A549 (cell line): ENCODE results near the gene BICC1. TPM values are rescaled to one million over a fixed set of nuclear protein-coding genes. Genes with fewer than 3 reads are reported as not detected.

Experiments
- ATAC-seq, 2 experiments: fragments of 200-7000 bp in 1 of 2; fragments of >200 bp in 1 of 2; cut with Nextera tagmentation in 1 of 2; cut with Tn5 transposase in 1 of 2; 3 replicates each; pipeline versions ENCODE4 v1.8.0 to v1.9.1; 2018 to 2020; ENCODE audit warnings: mild to moderate bottlenecking in 1 of 2, moderate library complexity in 1 of 2
- CTCF ChIA-PET: fragments of 300-600 bp; sonication (Branson Sonifier 250); formaldehyde crosslinking; extraction: SDS; loops from one replicate; lab custom pipeline; 2021; ENCODE audit warnings: antibody characterized with exemption, inconsistent platforms; lab: Yijun Ruan, JAX
- POLR2A ChIA-PET: fragments of 350-600 bp; formaldehyde crosslinking; extraction: SDS; loops from one replicate; lab custom pipeline; 2021; ENCODE audit warnings: antibody characterized with exemption, inconsistent platforms; lab: Yijun Ruan, JAX
- DNase-seq, 2 experiments: peaks; one replicate each; pipeline versions ENCODE4 v3.0.0 to v3.0.0-alpha.2; 2011 to 2016; ENCODE audit warnings: low read depth in 1 of 2, low spot score in 1 of 2
- FAIRE-seq: peaks from 2 replicates; lab custom pipeline; 2011; peaks lifted over from hg19 to GRCh38; lab: Jason Lieb, UNC
- H3K27ac ChIP-seq, 2 experiments: fragments of >200 bp; sonication (Bioruptor Twin); formaldehyde crosslinking; 3 replicates each; pipeline ENCODE4 v1.5.1; 2016 to 2017
- H3K4me1 ChIP-seq: fragments of >200 bp; sonication (Bioruptor Twin); formaldehyde crosslinking; 3 replicates; pipeline ENCODE4 v1.6.1; 2016
- H3K4me2 ChIP-seq: fragments of >200 bp; sonication (Bioruptor Twin); formaldehyde crosslinking; 3 replicates; pipeline ENCODE4 v1.6.1; 2016
- H3K4me3 ChIP-seq: fragments of >200 bp; sonication (Bioruptor Twin); formaldehyde crosslinking; 3 replicates; pipeline ENCODE4 v1.5.1; 2016
- H3K9me3 ChIP-seq: fragments of >200 bp; sonication (Bioruptor Twin); formaldehyde crosslinking; 3 replicates; pipeline ENCODE4 v1.6.1; 2016
- BCL3 ChIP-seq: fragments of >200 bp; sonication (Bioruptor Twin); formaldehyde crosslinking; IDR thresholded peaks from 3 replicates; pipeline ENCODE4 v1.6.1; 2016
- CEBPB ChIP-seq, 2 experiments: fragments of >200 bp in 1 of 2; sonication (Bioruptor Twin) in 1 of 2; formaldehyde crosslinking in 1 of 2; IDR thresholded peaks; 2 replicates each; pipeline ENCODE4 v1.6.1; 2012 to 2016
- CHD4 ChIP-seq: fragments of 200-600 bp; sonication (generic); IDR thresholded peaks from 2 replicates; pipeline ENCODE4 v1.6.1; 2016; ENCODE audit warnings: antibody characterized with exemption, mild to moderate bottlenecking, borderline replicate concordance
- EHF ChIP-seq: fragments of 250-450 bp; sonication (Bioruptor Pico); IDR thresholded peaks from 2 replicates; pipeline ENCODE4 v1.5.0; 2020; ENCODE audit warnings: mild to moderate bottlenecking
- EP300 ChIP-seq, 2 experiments: fragments of >200 bp; sonication (Bioruptor Twin); formaldehyde crosslinking; IDR thresholded peaks; 2 replicates in 1 of 2; 3 replicates in 1 of 2; pipeline ENCODE4 v1.6.1; 2016 to 2017
- FOSB ChIP-seq: fragments of 250-450 bp; sonication (Bioruptor Pico); IDR thresholded peaks from 2 replicates; pipeline ENCODE4 v1.5.0; 2020; ENCODE audit warnings: mild to moderate bottlenecking, moderate library complexity
- FOSL2 ChIP-seq, 2 experiments: fragments of 450-650 bp in 1 of 2; fragments of >200 bp in 1 of 2; sonication (Bioruptor Twin) in 1 of 2; formaldehyde crosslinking; IDR thresholded peaks; 2 replicates each; pipeline versions ENCODE4 v1.5.0 to v1.6.1; 2016 to 2020; ENCODE audit warnings: mild to moderate bottlenecking in 1 of 2, moderate library complexity in 1 of 2
- GATA3 ChIP-seq: IDR thresholded peaks from 2 replicates; pipeline ENCODE4 v1.6.1; 2012; ENCODE audit warnings: borderline replicate concordance
- HOXA7 ChIP-seq: fragments of 250-450 bp; sonication (Bioruptor Pico); IDR thresholded peaks from 2 replicates; pipeline ENCODE4 v1.5.0; 2020; ENCODE audit warnings: mild to moderate bottlenecking, moderate library complexity
- HOXB5 ChIP-seq: fragments of 250-450 bp; sonication (Bioruptor Pico); IDR thresholded peaks from 2 replicates; pipeline ENCODE4 v1.5.0; 2020; ENCODE audit warnings: mild to moderate bottlenecking, moderate library complexity
- JUN ChIP-seq, 2 experiments: fragments of >200 bp; sonication (Bioruptor Twin); formaldehyde crosslinking; IDR thresholded peaks; 2 replicates in 1 of 2; 3 replicates in 1 of 2; pipeline ENCODE4 v1.6.1; 2016 to 2017
- JUNB ChIP-seq: fragments of >200 bp; sonication (Bioruptor Twin); formaldehyde crosslinking; IDR thresholded peaks from 2 replicates; pipeline ENCODE4 v1.6.1; 2016
- KDM5A ChIP-seq: fragments of 200-600 bp; sonication (generic); IDR thresholded peaks from 2 replicates; pipeline ENCODE4 v1.6.1; 2016; ENCODE audit warnings: antibody characterized with exemption, mild to moderate bottlenecking
- MYC ChIP-seq: IDR thresholded peaks from 2 replicates; pipeline ENCODE4 v1.6.1; 2012; ENCODE audit warnings: mild to moderate bottlenecking, inconsistent platforms, low read length, improper control_type of control experiment, borderline replicate concordance
- NFE2L2 ChIP-seq: fragments of 150-350 bp; conservative IDR thresholded peaks from 2 replicates; pipeline ENCODE4 v1.6.1; 2014; ENCODE audit warnings: low read length
- NPAS2 ChIP-seq: fragments of 250-450 bp; sonication (Bioruptor Pico); IDR thresholded peaks from 2 replicates; pipeline ENCODE4 v1.8.0; 2022; ENCODE audit warnings: mild to moderate bottlenecking, moderate library complexity, borderline replicate concordance
- PBX3 ChIP-seq: IDR thresholded peaks from 2 replicates; pipeline ENCODE4 v1.6.1; 2012
- RFX5 ChIP-seq: fragments of 450-650 bp; IDR thresholded peaks from 2 replicates; pipeline ENCODE4 v1.7.1; 2014; ENCODE audit warnings: antibody characterized with exemption, mild to moderate bottlenecking, moderate library complexity
- RNF2 ChIP-seq: fragments of 200-600 bp; sonication (generic); IDR thresholded peaks from 2 replicates; pipeline ENCODE4 v1.6.1; 2016; ENCODE audit warnings: low read depth, mild to moderate bottlenecking, antibody characterized with exemption, moderate library complexity, borderline replicate concordance
- SREBF2 ChIP-seq: fragments of 450-650 bp; IDR thresholded peaks from 2 replicates; pipeline ENCODE4 v1.6.1; 2014; ENCODE audit warnings: mild to moderate bottlenecking, moderate library complexity
- TFCP2L1 ChIP-seq: fragments of 250-450 bp; sonication (Bioruptor Pico); IDR thresholded peaks from 2 replicates; pipeline ENCODE4 v1.5.0; 2021; ENCODE audit warnings: mild to moderate bottlenecking
- USF2 ChIP-seq: fragments of 450-650 bp; IDR thresholded peaks from 2 replicates; pipeline ENCODE4 v1.6.1; 2014; ENCODE audit warnings: antibody characterized with exemption
- ZFP36 ChIP-seq: fragments of 450-650 bp; IDR thresholded peaks from 2 replicates; pipeline ENCODE4 v1.6.1; 2014; ENCODE audit warnings: borderline replicate concordance; ENCODE audit not compliant: partially characterized antibody
- WGBS: methylation state at CpG from one replicate; pipeline ENCODE4 v1.1.6; 2017; ENCODE audit errors: missing lambda C conversion rate; 5-methylcytosine and 5-hydroxymethylcytosine counted together
- polyA plus RNA-seq, 4 experiments: library from polyadenylated mRNA; depleted of rRNA in 3 of 4; stranded (reverse); fragments of >200 nt; fragmentation: RNase III in 1 of 4; extraction: RNeasy Plus Mini Kit Qiagen cat#74134 plus additional on column Dnase treatment in 1 of 4; gene quantifications; 2 replicates in 3 of 4; 3 replicates in 1 of 4; pipeline ENCODE4 v1.2.3, GENCODE V29; 2011 to 2017

Gene BICC1
- polyA plus RNA-seq, 2 of the 4 experiments (the other 2 are of a cell fraction) = 36.9 to 56.8 TPM

GRCh38 chr10:58555930-58556311, 43.2 kb downstream of the BICC1 start:
- H3K4me1 ChIP-seq = peaks cover 44% of the 10 kb centered on the region
- DNase-seq (peak in 1 of 2 experiments; percentile 58), ATAC-seq (peak; percentile 47 to 61; a peak in 4 of 6 replicates), FAIRE-seq (peak; percentile 7)
- CTCF ChIA-PET = interaction anchor here (0.7 kb wide), 1 partner anchor 171 kb away, joined by 3 read pairs; no protein-coding TSS in a partner anchor
- H3K27ac ChIP-seq = peak overlapping the region; percentile 84 to 89
- POLR2A ChIA-PET = no interaction called here
- 12% methylated on average over 2 of the region's 2 CpGs for WGBS
- TF ChIP-seq HOXB5 (CRISPR knock-in tag) (0 out of 2 replicates have a peak, but pooled peaks have one; percentile 6), GATA3 (peak; percentile 4), JUNB (no peak), EP300 (IDR thresholded peaks at IDR 0.05) (peak in 1 of 2 experiments; percentile 20; a peak in 1 of 5 replicates), HOXA7 (peak; percentile 36; the same call in 1 of the 2 replicates), PBX3 (no peak), CEBPB (IDR thresholded peaks at IDR 0.05) (peak; percentile 90 to 92)
- peak overlapping the region; percentile 85 for H3K4me2 ChIP-seq
- peaks cover 25% of the 10 kb centered on the region for H3K9me3 ChIP-seq
- H3K4me3 ChIP-seq = peak overlapping the region; percentile 30; the same call in 2 of the 3 replicates

- H3K27ac ChIP-seq = peak overlapping the region; percentile 83 to 89
- H3K4me2 ChIP-seq = peak overlapping the region; percentile 85
- H3K4me1 ChIP-seq = peaks cover 37% of the 10 kb centered on the region
- ATAC-seq (peak; percentile 15 to 39; a peak in 2 of 6 replicates), FAIRE-seq (peak; percentile 76), DNase-seq (peak in 1 of 2 experiments; percentile 33)
- ChIA-PET POLR2A (no interaction called here), CTCF (interaction anchor here (0.7 to 1.4 kb wide), 3 partner anchors 25 to 200 kb away, joined by 3 read pairs; no protein-coding TSS in a partner anchor)
- peaks cover 29% of the 10 kb centered on the region for H3K9me3 ChIP-seq
- TF ChIP-seq USF2 (no peak), ZFP36 (no peak), JUN (IDR thresholded peaks at IDR 0.05) (0 out of 5 replicates have a peak, but pooled peaks of 1 of the 2 experiments have one; percentile 10), JUNB (peak; percentile 38; the same call in 1 of the 2 replicates), FOSL2 (IDR thresholded peaks at IDR 0.05) (no peak), FOSL2 (CRISPR knock-in tag; IDR thresholded peaks at IDR 0.05) (peak; percentile 31)
- peak overlapping the region; percentile 30; the same call in 2 of the 3 replicates for H3K4me3 ChIP-seq
- WGBS = 60% methylated on average over 5 of the region's 5 CpGs
These were observed 44.0 kb downstream of the BICC1 start for GRCh38 chr10:58556516-58557165.

GRCh38 chr10:58557714-58558113, 45.0 kb downstream of the BICC1 start:
- CTCF ChIA-PET = interaction anchor here (0.8 to 1.7 kb wide), 3 partner anchors 11 to 32 kb away, joined by 3 to 4 read pairs (median 3); no protein-coding TSS in a partner anchor
- peak; percentile 46 for FAIRE-seq

More at GRCh38 chr10:58557714-58558113, 45.0 kb downstream of the BICC1 start:
- Histone ChIP-seq H3K4me1 (peaks cover 37% of the 10 kb centered on the region), H3K27ac (peak overlapping the region; percentile 79 to 89), H3K9me3 (peaks cover 34% of the 10 kb centered on the region), H3K4me2 (peak overlapping the region; percentile 85; the same call in 2 of the 3 replicates), H3K4me3 (no peak overlapping the region)
- ATAC-seq = no peak
- 93% methylated on average over 1 of the region's 1 CpG for WGBS
- TF ChIP-seq EHF (no peak), HOXA7 (no peak), NPAS2 (CRISPR knock-in tag) (no peak), NFE2L2 (no peak), CHD4 (no peak), FOSB (no peak), KDM5A (no peak), BCL3 (no peak), RFX5 (no peak), ZFP36 (no peak), SREBF2 (no peak), MYC (no peak), TFCP2L1 (CRISPR knock-in tag) (no peak), EP300 (IDR thresholded peaks at IDR 0.05) (no peak), RNF2 (no peak)
- DNase-seq = no peak
- POLR2A ChIA-PET = no interaction called here
